ENCODE measurements around the gene NOL4.
"Not testable (repeated sequence)": the region's sequence is repeated elsewhere in the genome, so short reads cannot be mapped to it uniquely, and the experiment has no call there.

NOL4 gene

GRCh38 chr18:34224423-34225217 lies at the start of gene NOL4:
NOL4 (minus strand) TSS chr18:34224913; CDS start chr18:34223253, 1,660 bp downstream.
- DNase-seq (ENCODE audit: low read depth) = peak; percentile 8

- DNase-seq (ENCODE audit: low read depth) = not testable (repeated sequence)
Observed at GRCh38 chr18:34266029-34266428, 41.3 kb upstream of the NOL4 start.

- DNase-seq (ENCODE audit: low read depth) = no peak
Observed at GRCh38 chr18:34261865-34262780, 37.4 kb upstream of the NOL4 start.

- DNase-seq (ENCODE audit: low read depth) = no peak
Observed at GRCh38 chr18:34258176-34258575, 33.5 kb upstream of the NOL4 start.

GRCh38 chr18:34251919-34252318 lies 27.2 kb upstream of the NOL4 start:
- no peak for DNase-seq (ENCODE audit: low read depth)

GRCh38 chr18:34248727-34249126 lies 24.0 kb upstream of the NOL4 start:
- DNase-seq (ENCODE audit: low read depth) = no peak

GRCh38 chr18:34242739-34243138 lies 18.0 kb upstream of the NOL4 start:
- no peak for DNase-seq (ENCODE audit: low read depth)

GRCh38 chr18:34233781-34234388 lies 9.2 kb upstream of the NOL4 start:
- DNase-seq (ENCODE audit: low read depth) = not testable (repeated sequence)

- DNase-seq (ENCODE audit: low read depth) = no peak
Observed at GRCh38 chr18:34225218-34225553, 473 bp upstream of the NOL4 start.

GRCh38 chr18:34223893-34224422 lies 755 bp downstream of the NOL4 start:
- DNase-seq (ENCODE audit: low read depth) = no peak

GRCh38 chr18:34223164-34223892 lies 1.4 kb downstream of the NOL4 start:
- DNase-seq (ENCODE audit: low read depth) = no peak

- no peak for DNase-seq (ENCODE audit: low read depth)
Observed at GRCh38 chr18:34222307-34223163, 2.2 kb downstream of the NOL4 start.

- DNase-seq (ENCODE audit: low read depth) = no peak
Observed at GRCh38 chr18:34221971-34222306, 2.8 kb downstream of the NOL4 start.

GRCh38 chr18:34220081-34220815 lies 4.5 kb downstream of the NOL4 start:
- no peak for DNase-seq (ENCODE audit: low read depth)

- DNase-seq (ENCODE audit: low read depth) = no peak
Observed at GRCh38 chr18:34219651-34220050, 5.1 kb downstream of the NOL4 start.

GRCh38 chr18:34212511-34212910 lies 12.2 kb downstream of the NOL4 start:
- no peak for DNase-seq (ENCODE audit: low read depth)

GRCh38 chr18:34207344-34207851 lies 17.3 kb downstream of the NOL4 start:
- no peak for DNase-seq (ENCODE audit: low read depth)

GRCh38 chr18:34203866-34204265 lies 20.8 kb downstream of the NOL4 start:
- DNase-seq (ENCODE audit: low read depth) = no peak

- no peak for DNase-seq (ENCODE audit: low read depth)
Observed at GRCh38 chr18:34196256-34196655, 28.5 kb downstream of the NOL4 start.

GRCh38 chr18:34194239-34194638 lies 30.5 kb downstream of the NOL4 start:
- DNase-seq (ENCODE audit: low read depth) = no peak
